Measurements from ENCODE around the gene PCF11. TPM values are rescaled to one million over a fixed set of nuclear protein-coding genes. Genes with fewer than 3 reads are reported as not detected.

PCF11 gene
- total RNA-seq, 1 experiment from 2014 or later: 41.9 TPM

GRCh38 chr11:83172551-83172950, 15.6 kb downstream of the PCF11 start:
- H3K79me2 ChIP-seq (ENCODE audit: insufficient read depth, low read length): peaks cover 100% of the 10 kb centered on the region

More at GRCh38 chr11:83172551-83172950, 15.6 kb downstream of the PCF11 start:
- Histone ChIP-seq H3K9me2 (ENCODE audit: insufficient read depth) (no peaks in the 10 kb centered on the region), H3K9ac (ENCODE audit: low read length) (no peak overlapping the region), H3K9me3 (ENCODE audit: control insufficient read depth in 1 of 2, insufficient read depth in 1 of 2, low read depth in 1 of 2, low read length in 2 of 2) (no peaks in the 10 kb centered on the region), H3K4me3 (replicated peaks in 1 of 2; ENCODE audit: low read depth in 1 of 2, low read length in 2 of 2) (no peak overlapping the region), H3K27ac (ENCODE audit: low read depth, low read length) (no peak overlapping the region), H2AFZ (ENCODE audit: low read depth, low read length, poor library complexity, severe bottlenecking) (no peak overlapping the region), H3K36me3 (ENCODE audit: control insufficient read depth in 1 of 2, insufficient read depth in 2 of 2, low read length in 2 of 2) (peaks cover 41 to 52% of the 10 kb centered on the region in 2 experiments), H4K20me1 (ENCODE audit: insufficient read depth) (peaks cover 16% of the 10 kb centered on the region; the same call in 1 of the 2 replicates), H3K27me3 (ENCODE audit: insufficient read depth, low read length) (no peaks in the 10 kb centered on the region), H3K4me2 (ENCODE audit: low read length) (no peak overlapping the region), H3K4me1 (ENCODE audit: control insufficient read depth in 1 of 2, insufficient read depth in 2 of 2, low read length in 2 of 2) (no peaks in the 10 kb centered on the region)
- BruUV-seq (replicated peaks): no TSS peak
- ChIA-PET POLR2A (no interaction called here), CTCF (no interaction called here), RAD21 (ENCODE audit: low non-redundant PET in 1 of 2, low total read pairs in 2 of 2, uncharacterized antibody in 2 of 2, unreplicated experiment in 2 of 2) (no interaction called here)
- no peak for ATAC-seq
- intact Hi-C loops (cut with micrococcal nuclease): no loop called here
- TF ChIP-seq RAD21 (IDR thresholded peaks at IDR 0.05; ENCODE audit: low read depth) (no peak), MAX (IDR thresholded peaks at IDR 0.05) (no peak), CBX3 (IDR thresholded peaks at IDR 0.05; ENCODE audit: low read depth) (no peak), ZFX (IDR thresholded peaks at IDR 0.05) (no peak), EZH2 (IDR thresholded peaks at IDR 0.05) (no peak), FOSL1 (IDR thresholded peaks at IDR 0.05; ENCODE audit: low read depth) (no peak), SRF (IDR thresholded peaks at IDR 0.05; ENCODE audit: low read depth) (no peak), EZH2phosphoT487 (IDR thresholded peaks at IDR 0.05; ENCODE audit: borderline replicate concordance) (no peak), CEBPB (IDR thresholded peaks at IDR 0.05; ENCODE audit: low read depth) (no peak)
- TF ChIP-seq, protein P1, sequence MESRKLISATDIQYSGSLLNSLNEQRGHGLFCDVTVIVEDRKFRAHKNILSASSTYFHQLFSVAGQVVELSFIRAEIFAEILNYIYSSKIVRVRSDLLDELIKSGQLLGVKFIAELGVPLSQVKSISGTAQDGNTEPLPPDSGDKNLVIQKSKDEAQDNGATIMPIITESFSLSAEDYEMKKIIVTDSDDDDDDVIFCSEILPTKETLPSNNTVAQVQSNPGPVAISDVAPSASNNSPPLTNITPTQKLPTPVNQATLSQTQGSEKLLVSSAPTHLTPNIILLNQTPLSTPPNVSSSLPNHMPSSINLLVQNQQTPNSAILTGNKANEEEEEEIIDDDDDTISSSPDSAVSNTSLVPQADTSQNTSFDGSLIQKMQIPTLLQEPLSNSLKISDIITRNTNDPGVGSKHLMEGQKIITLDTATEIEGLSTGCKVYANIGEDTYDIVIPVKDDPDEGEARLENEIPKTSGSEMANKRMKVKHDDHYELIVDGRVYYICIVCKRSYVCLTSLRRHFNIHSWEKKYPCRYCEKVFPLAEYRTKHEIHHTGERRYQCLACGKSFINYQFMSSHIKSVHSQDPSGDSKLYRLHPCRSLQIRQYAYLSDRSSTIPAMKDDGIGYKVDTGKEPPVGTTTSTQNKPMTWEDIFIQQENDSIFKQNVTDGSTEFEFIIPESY (IDR thresholded peaks at IDR 0.05; ENCODE audit: extremely low read depth, insufficient replicate concordance, low read length): no peak
- DNase-seq (ENCODE audit: low read depth, low spot score): no peak

Measured in HCT116 (cell line).